Activated T-cell treated with anti-CD3 and anti-CD28 coated beads, Interleukin-2, amount 50 U/mL, for 24 hours (primary cell): ENCODE measurements around the gene INPP5A.

Source experiments
- DNase-seq: peaks from one replicate; pipeline ENCODE4 v3.0.0-alpha.2; 2020
- H3K27ac Mint-ChIP-seq: 2 replicates; pipeline ENCODE4 v1.8.0; 2020; ENCODE audit warnings: mild to moderate bottlenecking, mixed read lengths
- H3K27me3 Mint-ChIP-seq: 2 replicates; pipeline ENCODE4 v1.8.0; 2020; ENCODE audit warnings: mixed read lengths
- H3K36me3 Mint-ChIP-seq: 2 replicates; pipeline ENCODE4 v1.8.0; 2020; ENCODE audit warnings: low read depth, mixed read lengths
- H3K4me1 Mint-ChIP-seq: 2 replicates; pipeline ENCODE4 v1.8.0; 2020; ENCODE audit warnings: low read depth, mixed read lengths
- H3K4me3 Mint-ChIP-seq: 2 replicates; pipeline ENCODE4 v1.8.0; 2020; ENCODE audit warnings: mild to moderate bottlenecking, moderate library complexity, mixed read lengths
- H3K9me3 Mint-ChIP-seq: 2 replicates; pipeline ENCODE4 v1.8.0; 2020; ENCODE audit warnings: mixed read lengths

The INPP5A gene

DNA sequence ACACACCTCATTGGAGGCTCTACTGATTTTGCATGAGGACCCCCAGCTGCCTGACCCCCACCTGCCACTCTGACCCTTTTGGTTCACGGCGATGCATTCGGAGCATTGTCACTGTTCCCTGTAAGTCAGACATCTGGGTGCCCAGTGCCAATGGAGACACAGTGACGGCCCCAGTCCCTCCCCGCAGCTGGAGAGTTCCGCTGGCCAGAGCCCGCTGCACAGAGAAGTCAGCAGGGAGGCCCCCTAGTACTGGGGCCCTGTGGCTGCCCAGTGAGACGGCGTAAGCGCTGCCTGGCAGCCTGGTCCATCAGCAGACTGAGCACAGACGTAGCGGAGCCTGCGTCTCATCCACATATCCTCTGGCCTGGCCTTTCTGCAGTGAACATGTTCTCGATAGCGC, 170.9 kb downstream of the INPP5A start:
- Mint-ChIP-seq H3K9me3 (peaks cover 8% of the 10 kb centered on the region), H3K4me1 (no peaks in the 10 kb centered on the region), H3K27ac (no peak overlapping the region), H3K36me3 (peaks cover 81% of the 10 kb centered on the region), H3K4me3 (no peak overlapping the region), H3K27me3 (no peaks in the 10 kb centered on the region)
- DNase-seq: no peak

DNA sequence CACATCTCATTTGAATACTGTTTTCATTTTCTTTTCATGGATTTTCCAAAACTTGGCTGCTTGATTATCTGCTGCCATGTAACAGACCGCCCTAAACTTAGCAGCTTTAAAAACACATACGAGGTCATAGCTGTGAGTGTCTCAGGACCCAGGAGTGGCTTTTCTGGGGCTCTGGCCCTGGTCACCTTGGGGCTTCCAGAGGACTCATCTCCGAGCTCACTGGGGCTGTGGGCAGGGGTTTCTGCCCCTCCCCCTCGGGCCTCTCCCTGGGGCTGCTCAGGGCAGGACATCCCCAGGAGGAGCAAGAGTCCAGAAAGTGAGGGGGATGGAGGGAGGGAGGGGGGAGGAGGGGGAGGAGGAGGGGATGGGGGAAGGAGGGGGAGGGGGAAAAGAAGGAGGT, 171.3 kb downstream of the INPP5A start:
- Mint-ChIP-seq H3K36me3 (peaks cover 78% of the 10 kb centered on the region), H3K4me3 (no peak overlapping the region), H3K4me1 (no peaks in the 10 kb centered on the region), H3K27me3 (no peaks in the 10 kb centered on the region), H3K27ac (no peak overlapping the region), H3K9me3 (peaks cover 8% of the 10 kb centered on the region)
- no peak for DNase-seq

DNA sequence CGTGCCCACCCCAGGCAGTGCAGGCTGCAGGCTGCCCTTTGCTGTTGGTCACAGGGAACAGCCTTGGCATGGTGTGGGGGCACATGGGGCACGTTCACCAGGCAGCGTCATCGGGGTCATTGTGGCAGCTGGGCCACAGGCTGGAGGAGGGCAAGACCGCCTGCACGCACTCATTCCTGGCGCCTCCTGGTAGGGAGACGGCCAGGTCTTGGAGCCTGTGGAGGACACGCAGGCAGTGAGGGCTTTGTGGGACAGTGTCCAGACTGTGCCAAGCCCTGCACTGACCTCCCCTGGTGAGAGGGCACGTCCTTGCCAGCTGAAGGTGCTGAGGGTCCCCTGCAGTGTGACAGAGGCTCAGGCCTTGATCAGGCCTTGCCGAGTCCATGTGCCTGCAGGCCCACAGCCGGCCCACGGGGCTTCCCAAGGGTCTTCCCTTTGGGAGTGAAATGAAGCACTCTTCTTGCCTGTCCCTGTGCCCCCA, 171.9 kb downstream of the INPP5A start:
- no peak for DNase-seq
- peaks cover 8% of the 10 kb centered on the region for H3K9me3 Mint-ChIP-seq
- H3K4me3 Mint-ChIP-seq: no peak overlapping the region
- no peaks in the 10 kb centered on the region for H3K4me1 Mint-ChIP-seq
- H3K27ac Mint-ChIP-seq: no peak overlapping the region
- H3K36me3 Mint-ChIP-seq: peaks cover 75% of the 10 kb centered on the region
- no peaks in the 10 kb centered on the region for H3K27me3 Mint-ChIP-seq

DNA sequence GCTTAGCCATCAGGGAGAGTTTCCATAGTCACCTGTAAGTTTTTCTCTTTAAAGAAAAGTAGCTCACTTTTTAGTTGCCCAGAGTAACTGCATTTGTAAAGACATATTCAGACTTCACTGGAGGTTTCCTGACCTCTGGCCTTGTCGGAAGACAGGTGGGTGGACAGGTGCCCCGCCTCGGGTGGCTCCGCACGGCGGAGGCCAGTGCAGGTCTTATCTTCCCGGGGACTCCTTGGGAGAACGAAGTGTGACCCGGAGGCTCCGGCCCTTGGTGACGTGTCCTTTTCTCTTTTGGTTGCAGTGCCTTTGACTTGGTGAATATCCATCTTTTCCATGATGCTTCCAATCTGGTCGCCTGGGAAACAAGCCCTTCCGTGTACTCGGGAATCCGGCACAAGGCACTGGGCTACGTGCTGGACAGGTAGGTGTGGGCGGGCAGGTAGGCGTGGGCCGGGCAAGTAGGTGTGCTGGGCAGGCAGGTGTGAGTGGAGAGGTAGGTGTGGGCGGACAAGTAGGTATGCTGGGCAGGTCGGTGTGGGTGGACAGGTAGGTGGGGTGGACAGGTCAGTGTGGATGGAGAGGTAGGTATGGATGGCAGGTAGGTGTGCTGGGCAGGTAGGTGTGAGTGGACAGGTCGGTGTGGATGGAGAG, 172.6 kb downstream of the INPP5A start:
- no peaks in the 10 kb centered on the region for H3K27me3 Mint-ChIP-seq
- H3K27ac Mint-ChIP-seq: no peak overlapping the region
- peaks cover 77% of the 10 kb centered on the region for H3K36me3 Mint-ChIP-seq
- no peak overlapping the region for H3K4me3 Mint-ChIP-seq
- no peaks in the 10 kb centered on the region for H3K4me1 Mint-ChIP-seq
- DNase-seq: no peak
- H3K9me3 Mint-ChIP-seq: peaks cover 8% of the 10 kb centered on the region

DNA sequence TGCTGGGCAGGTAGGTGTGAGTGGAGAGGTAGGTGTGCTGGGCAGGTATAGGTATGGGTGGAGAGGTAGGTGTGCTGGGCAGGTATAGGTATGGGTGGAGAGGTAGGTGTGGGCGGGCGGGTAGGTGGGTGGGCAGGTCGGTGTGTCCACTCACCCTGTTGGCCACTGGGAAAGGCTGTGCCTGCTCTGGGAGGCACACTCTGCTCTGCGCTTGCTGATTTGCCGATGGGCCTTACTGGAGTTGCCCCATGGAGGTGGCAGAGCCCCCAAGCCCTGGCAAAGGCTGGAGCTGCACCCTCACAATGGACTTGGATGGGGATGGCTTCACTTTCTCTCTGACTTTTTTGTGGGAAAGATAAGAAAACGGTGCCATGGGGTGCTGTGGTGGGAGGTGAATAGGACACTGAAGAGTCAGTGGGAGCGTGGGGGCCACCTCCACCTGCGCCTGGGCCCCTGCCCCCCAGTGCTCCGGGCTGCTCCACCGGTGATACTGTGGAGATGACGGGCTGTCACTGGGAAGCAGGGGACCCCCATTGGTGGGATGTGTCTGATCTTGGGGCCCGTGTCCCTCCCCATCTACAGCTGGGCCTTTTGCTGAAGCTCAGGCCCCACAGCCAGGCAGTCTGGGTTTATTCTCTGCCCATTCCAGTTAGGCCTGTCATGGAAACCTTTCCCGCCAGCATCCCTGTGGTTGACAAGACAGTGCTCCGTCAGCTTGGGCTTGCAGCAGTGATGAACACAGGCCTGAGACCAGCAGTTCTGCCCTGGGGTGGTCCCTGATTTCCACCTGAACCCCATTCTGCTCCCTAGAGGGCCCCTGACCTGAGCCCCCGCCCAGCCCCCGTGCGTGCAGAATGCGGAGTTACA, 173.4 kb downstream of the INPP5A start:
- peaks cover 76% of the 10 kb centered on the region for H3K36me3 Mint-ChIP-seq
- H3K27me3 Mint-ChIP-seq: no peaks in the 10 kb centered on the region
- no peak overlapping the region for H3K27ac Mint-ChIP-seq
- H3K4me1 Mint-ChIP-seq: no peaks in the 10 kb centered on the region
- no peak for DNase-seq
- no peak overlapping the region for H3K4me3 Mint-ChIP-seq
- peaks cover 5% of the 10 kb centered on the region for H3K9me3 Mint-ChIP-seq

DNA sequence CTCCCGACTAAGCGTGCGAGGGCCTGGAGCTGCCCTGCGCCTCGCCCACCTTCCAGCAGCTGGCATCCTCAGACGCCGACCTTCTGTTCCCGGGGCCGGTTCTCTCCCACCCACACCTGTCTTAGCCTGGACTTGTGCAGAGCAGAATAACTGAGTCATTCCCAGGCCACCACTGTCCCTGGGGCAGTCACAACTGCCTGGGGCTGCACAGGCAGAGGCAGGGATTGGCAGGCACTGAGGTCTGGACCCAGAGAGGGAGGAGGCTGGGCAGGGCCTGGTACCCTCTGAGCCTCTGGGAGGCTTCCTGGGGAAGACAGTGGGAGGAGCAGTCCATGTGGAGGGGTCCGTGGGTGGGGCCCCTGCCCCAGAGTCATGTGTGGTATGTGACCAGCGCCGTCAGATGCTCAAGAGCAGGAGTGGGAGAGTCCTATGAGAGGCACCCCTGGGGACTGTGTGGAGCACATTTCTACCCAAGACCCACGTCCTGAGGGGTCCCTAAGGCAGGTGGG, 174.1 kb downstream of the INPP5A start:
- Mint-ChIP-seq H3K27me3 (no peaks in the 10 kb centered on the region), H3K27ac (no peak overlapping the region), H3K4me3 (no peak overlapping the region), H3K4me1 (no peaks in the 10 kb centered on the region), H3K9me3 (no peaks in the 10 kb centered on the region), H3K36me3 (peaks cover 73% of the 10 kb centered on the region)
- no peak for DNase-seq

DNA sequence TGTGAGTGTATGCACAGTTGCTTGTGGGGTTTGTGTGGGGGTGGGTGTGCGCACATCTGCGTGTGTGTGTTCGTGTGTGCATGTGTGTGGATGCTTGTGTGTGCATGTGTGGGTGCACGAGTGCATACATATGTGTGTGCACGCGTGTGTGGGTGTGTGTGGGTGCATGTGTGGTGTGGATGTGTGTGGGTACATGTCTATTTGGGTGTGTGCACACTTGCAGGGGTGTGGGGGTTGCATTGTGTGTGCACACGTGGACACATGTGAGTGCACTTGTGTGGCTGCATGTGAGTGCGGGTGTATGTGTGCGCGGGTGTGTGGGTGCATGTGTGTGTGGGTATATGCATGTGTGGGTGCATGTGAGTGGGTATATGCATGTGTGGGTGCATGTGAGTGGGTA, 174.7 kb downstream of the INPP5A start:
- Mint-ChIP-seq H3K27ac (no peak overlapping the region), H3K4me1 (no peaks in the 10 kb centered on the region), H3K27me3 (no peaks in the 10 kb centered on the region), H3K36me3 (peaks cover 67% of the 10 kb centered on the region), H3K9me3 (no peaks in the 10 kb centered on the region), H3K4me3 (no peak overlapping the region)
- no peak for DNase-seq

DNA sequence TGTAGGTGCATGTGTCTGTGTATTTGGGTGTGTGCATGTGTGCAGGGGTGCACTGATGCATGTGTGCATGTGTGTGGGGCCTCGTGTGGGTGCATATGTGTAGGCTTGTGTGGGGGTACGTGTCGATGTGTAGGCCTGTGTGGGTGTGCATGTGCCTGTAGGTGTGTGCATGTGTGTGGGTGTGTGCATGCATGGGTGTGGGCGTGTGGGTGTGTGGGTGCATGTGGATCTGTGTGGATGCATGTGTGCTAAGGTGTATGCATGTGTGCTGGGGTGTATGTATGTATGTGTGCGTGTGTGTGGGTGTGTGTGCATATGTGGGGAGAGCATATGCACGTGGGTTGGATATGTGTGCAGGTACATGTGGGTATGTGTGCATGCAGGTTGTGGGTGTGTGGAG, 175.2 kb downstream of the INPP5A start:
- no peak for DNase-seq
- H3K27me3 Mint-ChIP-seq: no peaks in the 10 kb centered on the region
- peaks cover 63% of the 10 kb centered on the region for H3K36me3 Mint-ChIP-seq
- H3K27ac Mint-ChIP-seq: no peak overlapping the region
- H3K9me3 Mint-ChIP-seq: no peaks in the 10 kb centered on the region
- H3K4me3 Mint-ChIP-seq: no peak overlapping the region
- H3K4me1 Mint-ChIP-seq: no peaks in the 10 kb centered on the region

DNA sequence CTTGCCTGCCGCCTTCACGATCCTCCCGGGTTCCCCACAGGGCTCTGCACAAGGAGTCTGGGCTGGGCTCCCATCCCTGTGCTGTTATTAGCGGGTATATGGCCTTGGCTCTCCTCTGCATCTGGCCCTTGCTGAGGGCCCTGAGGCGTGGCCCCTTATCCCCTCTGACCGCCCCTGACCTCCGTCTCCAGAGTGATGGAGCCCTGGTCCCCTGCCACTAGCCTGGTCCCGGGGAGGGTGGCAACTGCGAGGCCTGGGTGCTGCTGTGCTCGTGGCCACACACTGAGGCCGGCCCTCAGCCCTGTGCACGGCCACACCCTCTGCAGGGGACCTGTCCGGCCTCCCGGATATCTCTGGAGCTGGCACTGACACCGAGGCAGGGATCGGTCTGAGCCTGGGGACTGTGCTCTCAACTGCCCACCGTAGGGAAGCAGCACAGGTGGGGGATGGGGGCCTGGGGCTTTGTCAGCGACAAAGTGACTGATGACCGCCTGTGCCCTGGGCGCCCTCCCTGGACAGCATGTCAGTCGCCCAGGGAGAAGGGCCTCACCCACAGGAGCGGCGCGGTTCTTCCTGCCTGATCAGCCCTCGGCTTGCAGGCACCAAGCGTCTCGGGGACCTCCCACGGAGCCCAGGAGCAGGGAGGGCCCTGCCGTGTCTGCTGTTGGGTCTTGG, 176.0 kb downstream of the INPP5A start:
- no peak overlapping the region for H3K27ac Mint-ChIP-seq
- DNase-seq: no peak
- H3K27me3 Mint-ChIP-seq: no peaks in the 10 kb centered on the region
- H3K4me3 Mint-ChIP-seq: no peak overlapping the region
- no peaks in the 10 kb centered on the region for H3K9me3 Mint-ChIP-seq
- H3K4me1 Mint-ChIP-seq: no peaks in the 10 kb centered on the region
- H3K36me3 Mint-ChIP-seq: peaks cover 55% of the 10 kb centered on the region

DNA sequence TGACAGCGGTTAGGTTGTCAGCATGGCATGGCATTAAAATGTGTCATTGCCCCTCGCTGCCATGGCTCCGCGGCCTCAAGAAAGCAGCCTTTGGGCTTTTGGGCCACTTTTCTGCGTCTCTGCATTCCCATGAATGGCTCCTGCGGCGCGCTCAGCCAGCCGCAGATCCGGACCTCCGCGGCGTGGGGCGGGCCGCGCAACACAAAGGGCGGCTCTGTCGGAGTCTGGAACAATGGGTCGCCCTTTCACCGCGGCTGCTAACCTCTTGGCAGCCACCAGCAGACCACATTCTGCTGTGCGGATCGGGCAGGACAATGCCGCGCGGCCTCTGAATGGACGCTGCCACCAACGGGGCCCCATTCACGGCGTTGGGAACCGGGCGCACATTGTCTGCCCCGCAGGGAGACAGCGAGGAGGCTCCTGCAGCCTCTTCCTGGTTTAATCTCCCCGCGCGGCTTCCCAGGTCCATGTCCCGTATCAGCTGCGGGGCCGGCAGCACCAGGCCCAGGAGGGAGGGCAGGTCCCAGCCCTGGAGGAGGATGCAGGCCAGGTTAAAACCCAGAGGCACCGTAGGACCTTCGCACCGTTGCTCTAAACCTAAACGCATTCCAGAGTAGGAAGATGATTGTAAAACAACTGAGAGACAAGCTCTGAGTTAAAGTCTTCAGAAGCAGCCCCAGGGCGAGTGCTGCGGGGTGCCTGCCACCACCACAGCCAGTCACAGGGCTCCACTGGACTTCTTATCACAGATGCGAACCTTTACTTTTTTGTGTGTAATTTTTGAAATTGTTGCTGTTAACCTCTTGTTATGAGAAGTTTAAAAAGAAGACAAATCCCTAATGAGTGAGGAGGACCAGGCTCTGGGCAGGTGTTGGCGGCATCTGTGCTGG, 176.8 kb downstream of the INPP5A start:
- Mint-ChIP-seq H3K27me3 (no peaks in the 10 kb centered on the region), H3K4me3 (no peak overlapping the region), H3K9me3 (no peaks in the 10 kb centered on the region), H3K36me3 (peaks cover 52% of the 10 kb centered on the region), H3K4me1 (no peaks in the 10 kb centered on the region), H3K27ac (no peak overlapping the region)
- DNase-seq: no peak

DNA sequence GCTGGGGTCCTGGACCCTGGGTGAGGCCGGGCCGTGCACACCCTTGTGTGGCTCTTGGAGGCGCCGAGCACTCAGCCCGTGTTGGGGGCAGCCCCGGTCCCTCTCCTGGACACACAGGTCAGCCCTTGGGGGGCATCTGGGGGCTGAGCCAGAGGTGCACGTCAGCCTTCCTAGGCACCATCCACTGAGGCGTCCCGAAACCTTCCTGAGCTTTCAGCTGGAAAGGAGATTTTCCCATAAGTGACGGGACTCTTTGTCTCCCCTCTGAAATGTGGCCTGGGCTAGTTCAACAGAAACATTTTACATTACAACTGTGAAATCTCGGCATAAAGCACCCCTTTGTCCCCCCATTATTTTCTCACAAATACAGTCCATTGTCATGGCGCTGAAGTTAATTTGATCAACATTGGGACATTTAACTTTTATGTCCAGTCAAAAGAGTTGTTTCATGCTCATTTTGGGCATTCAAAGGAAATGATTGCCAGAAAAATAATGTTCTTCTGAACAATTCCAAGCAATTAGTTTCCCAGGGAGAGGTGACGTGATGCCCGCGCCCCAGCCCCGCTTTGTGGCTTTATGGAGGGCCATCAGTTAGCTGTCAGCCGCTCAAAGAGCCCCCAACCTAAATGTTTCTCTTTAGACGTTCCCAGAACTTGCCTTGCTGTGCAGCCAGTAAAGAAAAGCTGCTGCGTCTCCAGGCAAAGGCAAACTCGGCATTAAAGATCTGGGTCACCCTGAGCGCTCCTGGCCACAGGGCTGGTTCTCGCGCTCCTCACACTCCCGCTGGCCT, 177.6 kb downstream of the INPP5A start:
- Mint-ChIP-seq H3K27me3 (no peaks in the 10 kb centered on the region), H3K4me1 (no peaks in the 10 kb centered on the region), H3K27ac (no peak overlapping the region), H3K9me3 (no peaks in the 10 kb centered on the region), H3K36me3 (peaks cover 48% of the 10 kb centered on the region), H3K4me3 (no peak overlapping the region)
- DNase-seq: no peak

DNA sequence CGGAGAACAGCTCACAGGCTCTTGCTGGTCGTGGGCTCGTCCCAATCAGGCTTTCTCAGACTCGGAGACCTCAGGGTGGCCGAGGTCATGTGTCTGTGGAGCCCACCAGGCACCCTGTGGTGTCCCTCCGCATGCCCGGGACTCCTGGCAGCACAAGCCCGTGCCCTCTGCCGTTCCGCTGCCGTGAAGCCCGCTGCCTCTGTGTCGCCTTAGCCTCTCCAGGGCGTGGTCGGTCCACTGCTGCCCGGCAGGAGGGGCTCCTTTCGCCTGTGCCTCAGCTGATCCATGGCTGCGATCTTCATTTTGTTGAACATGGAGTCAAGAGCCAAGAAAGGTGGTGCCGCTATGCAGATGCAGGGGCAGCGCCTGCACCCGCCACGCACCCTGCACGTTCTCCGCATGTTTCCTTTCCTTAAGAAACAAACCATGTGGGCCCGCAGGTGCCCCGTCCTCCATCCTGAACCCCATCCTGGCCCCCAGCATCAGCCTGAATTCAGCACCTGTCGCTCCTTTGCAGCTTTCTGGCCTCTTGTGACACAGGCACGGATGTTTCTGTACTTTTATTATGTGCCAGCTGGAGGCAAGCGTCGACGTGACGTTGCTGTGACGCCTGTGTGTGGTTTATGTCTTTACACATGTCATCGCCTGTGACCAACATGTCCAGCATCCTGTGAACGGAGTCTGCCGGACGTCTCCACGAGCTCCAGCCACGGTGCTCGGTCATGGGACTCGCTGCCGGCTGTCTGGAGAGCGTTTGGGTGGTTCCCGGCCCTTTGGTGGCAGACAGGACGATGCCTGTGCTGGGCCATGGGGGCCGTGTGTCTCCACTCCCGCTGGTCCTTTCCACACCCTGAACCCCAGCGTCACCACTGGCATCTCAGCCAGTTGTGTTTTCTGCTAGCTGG, 178.4 kb downstream of the INPP5A start:
- Mint-ChIP-seq H3K4me1 (no peaks in the 10 kb centered on the region), H3K27me3 (no peaks in the 10 kb centered on the region), H3K4me3 (no peak overlapping the region), H3K27ac (no peak overlapping the region), H3K9me3 (no peaks in the 10 kb centered on the region), H3K36me3 (peaks cover 42% of the 10 kb centered on the region)
- no peak for DNase-seq
